Hematopoietic multipotent progenitor cell treated with erythropoietin and hydrocortisone succinate and interleukin-3 and kit ligand, for 4 days (in vitro differentiated cells): ENCODE measurements around the gene RNF44.
A peak's percentile ranks its signal among the peaks of the same experiment; 100 is the strongest.
"Not testable (repeated sequence)": the region's sequence is repeated elsewhere in the genome, so short reads cannot be mapped to it uniquely, and the experiment has no call there.

Experiments
- DNase-seq: peaks from one replicate; pipeline ENCODE4 v3.0.0-alpha.2; 2015

The RNF44 gene

GRCh38 chr5:176550937-176551336, 13.7 kb upstream of the RNF44 start:
- DNase-seq = not testable (repeated sequence)

- no peak for DNase-seq
Measured at GRCh38 chr5:176550275-176550831, 13.2 kb upstream of the RNF44 start.

GRCh38 chr5:176549871-176550270, 12.7 kb upstream of the RNF44 start:
- no peak for DNase-seq

GRCh38 chr5:176548967-176549444, 11.8 kb upstream of the RNF44 start, which contains the start of gene CDHR2:
TSS of gene CDHR2 (plus strand) at chr5:176549342. CDS start at chr5:176565353, 16,011 bp downstream.
- no peak for DNase-seq

GRCh38 chr5:176547802-176548201, 10.6 kb upstream of the RNF44 start:
- no peak for DNase-seq

GRCh38 chr5:176545737-176546509, 8.7 kb upstream of the RNF44 start:
- DNase-seq = no peak

GRCh38 chr5:176545388-176545736, 8.2 kb upstream of the RNF44 start:
- DNase-seq = no peak

- DNase-seq = peak; percentile 92
Measured at GRCh38 chr5:176543428-176544182, 6.4 kb upstream of the RNF44 start.

GRCh38 chr5:176542596-176543427, 5.6 kb upstream of the RNF44 start:
- DNase-seq = peak; percentile 70

- DNase-seq = peak; percentile 73
Measured at GRCh38 chr5:176542135-176542595, 5.0 kb upstream of the RNF44 start.

GRCh38 chr5:176541338-176542134, 4.3 kb upstream of the RNF44 start:
- DNase-seq = peak; percentile 92

- DNase-seq = no peak
Measured at GRCh38 chr5:176540956-176541337, 3.7 kb upstream of the RNF44 start.

- DNase-seq = no peak
Measured at GRCh38 chr5:176540476-176540899, 3.3 kb upstream of the RNF44 start.

GRCh38 chr5:176538989-176539384, 1.8 kb upstream of the RNF44 start:
- no peak for DNase-seq

- no peak for DNase-seq
Measured at GRCh38 chr5:176538230-176538988, 1.2 kb upstream of the RNF44 start.

- DNase-seq = peak; percentile 100
Measured at GRCh38 chr5:176537554-176538229, 490 bp upstream of the RNF44 start.

- peak; percentile 96 for DNase-seq
Measured at GRCh38 chr5:176536132-176536901, 885 bp downstream of the RNF44 start.

- DNase-seq = peak; percentile 54
Measured at GRCh38 chr5:176535664-176536131, 1.5 kb downstream of the RNF44 start.

GRCh38 chr5:176535101-176535663, 2.0 kb downstream of the RNF44 start:
- DNase-seq = peak; percentile 85
